K562 (cell line): ENCODE measurements around the gene WFIKKN1. TPM values are rescaled to one million over a fixed set of nuclear protein-coding genes. Genes with fewer than 3 reads are reported as not detected.

ENCODE experiments used
- ADNP ChIP-seq: fragments of 200-800 bp; sonication (Bioruptor generic); IDR thresholded peaks from 2 replicates; pipeline ENCODE4 v1.6.1; 2016; ENCODE audit warnings: missing genetic modification characterization, missing compliant biosample characterization
- EGR1 ChIP-seq: fragments of 450-650 bp; conservative IDR thresholded peaks from 2 replicates; pipeline ENCODE4 v1.6.1; 2017; ENCODE audit warnings: mild to moderate bottlenecking
- ELF1 ChIP-seq: fragments of 200-800 bp; sonication (Bioruptor generic); IDR thresholded peaks from 2 replicates; pipeline ENCODE4 v1.6.1; 2016; ENCODE audit warnings: missing genetic modification characterization, missing compliant biosample characterization
- ESRRA ChIP-seq: fragments of 450-650 bp; IDR thresholded peaks from 2 replicates; pipeline ENCODE4 v1.6.1; 2014; ENCODE audit warnings: low read depth, mild to moderate bottlenecking, moderate library complexity, borderline replicate concordance
- ETV5 ChIP-seq: sonication (generic); formaldehyde crosslinking; IDR thresholded peaks from 2 replicates; pipeline ENCODE4 v1.4.0; 2020; ENCODE audit warnings: low read depth, mild to moderate bottlenecking, missing genetic modification reagents
- FOSL1 ChIP-seq: fragments of 200-800 bp; sonication (Bioruptor generic); conservative IDR thresholded peaks from 2 replicates; pipeline ENCODE4 v1.6.1; 2016; ENCODE audit warnings: missing genetic modification characterization, missing compliant biosample characterization
- FOXA1 ChIP-seq: fragments of 450-650 bp; IDR thresholded peaks from 2 replicates; pipeline ENCODE4 v1.6.1; 2016; ENCODE audit warnings: mild to moderate bottlenecking, borderline replicate concordance
- GTF2F1 ChIP-seq: IDR thresholded peaks from 2 replicates; pipeline ENCODE4 v1.6.1; 2011; ENCODE audit warnings: low read depth, low read length, improper control_type of control experiment
- HNRNPK ChIP-seq: fragments of 200-400 bp; formaldehyde crosslinking; IDR thresholded peaks from one replicate; pipeline ENCODE4 v1.6.1; 2018; ENCODE audit warnings: mild to moderate bottlenecking, low read depth, low read length; ENCODE audit not compliant: poor library complexity, severe bottlenecking
- NCOA1 ChIP-seq: fragments of 450-650 bp; IDR thresholded peaks from 2 replicates; pipeline ENCODE4 v1.6.1; 2016; ENCODE audit warnings: low read depth
- NR2F6 ChIP-seq: fragments of 450-650 bp; formaldehyde crosslinking; IDR thresholded peaks from 2 replicates; pipeline ENCODE4 v1.4.0; 2020; ENCODE audit warnings: mild to moderate bottlenecking
- POLR2B ChIP-seq: fragments of 450-650 bp; IDR thresholded peaks from 2 replicates; pipeline ENCODE4 v1.6.1; 2018; ENCODE audit warnings: low read depth; ENCODE audit not compliant: partially characterized antibody
- PTRF ChIP-seq: fragments of 450-650 bp; IDR thresholded peaks from 2 replicates; pipeline ENCODE4 v1.6.1; 2016; ENCODE audit warnings: mild to moderate bottlenecking, missing genetic modification characterization, missing compliant biosample characterization
- RBM34 ChIP-seq: fragments of 200-400 bp; formaldehyde crosslinking; IDR thresholded peaks from 2 replicates; pipeline ENCODE4 v1.6.1; 2018; ENCODE audit warnings: low read length, borderline replicate concordance; ENCODE audit not compliant: insufficient read depth
- SIN3A ChIP-seq, 2 experiments: fragments of 150-350 bp in 1 of 2; IDR thresholded peaks; 2 replicates each; pipeline ENCODE4 v1.6.1; 2011 to 2016; ENCODE audit warnings: borderline replicate concordance in 2 of 2, low read depth in 2 of 2, low read length in 2 of 2, mild to moderate bottlenecking in 2 of 2, moderate library complexity in 2 of 2; ENCODE audit not compliant: control insufficient read depth in 1 of 2
- SLC30A9 ChIP-seq: fragments of 250-450 bp; sonication (Bioruptor Pico); IDR thresholded peaks from 2 replicates; pipeline ENCODE4 v1.8.0; 2022; ENCODE audit warnings: mild to moderate bottlenecking, moderate library complexity
- SOX6 ChIP-seq: fragments of 450-650 bp; IDR thresholded peaks from 2 replicates; pipeline ENCODE4 v1.6.1; 2014; ENCODE audit warnings: mild to moderate bottlenecking
- TAF7 ChIP-seq: fragments of 450-650 bp; IDR thresholded peaks from 2 replicates; pipeline ENCODE4 v1.6.1; 2016; ENCODE audit warnings: missing genetic modification characterization, missing compliant biosample characterization
- TAF9B ChIP-seq: fragments of 450-650 bp; IDR thresholded peaks from 2 replicates; pipeline ENCODE4 v1.6.1; 2018; ENCODE audit warnings: mild to moderate bottlenecking; ENCODE audit not compliant: partially characterized antibody
- TAL1 ChIP-seq: fragments of 450-650 bp; IDR thresholded peaks from 2 replicates; pipeline ENCODE4 v1.6.1; 2016; ENCODE audit warnings: mild to moderate bottlenecking
- TRIM24 ChIP-seq, 2 experiments: fragments of 450-650 bp; IDR thresholded peaks; 2 replicates each; pipeline ENCODE4 v1.6.1; 2016
- ZNF165 ChIP-seq: fragments of 250-450 bp; sonication (Bioruptor Pico); IDR thresholded peaks from 2 replicates; pipeline ENCODE4 v1.4.0; 2020; ENCODE audit warnings: borderline replicate concordance
- ZNF174 ChIP-seq: fragments of 250-450 bp; sonication (Bioruptor Pico); IDR thresholded peaks from 2 replicates; pipeline ENCODE4 v1.4.0; 2020; ENCODE audit warnings: mild to moderate bottlenecking
- ZNF384 ChIP-seq: IDR thresholded peaks from 2 replicates; pipeline ENCODE4 v1.6.1; 2012; ENCODE audit warnings: low read depth, low read length, improper control_type of control experiment
- ZNF785 ChIP-seq: fragments of 250-450 bp; sonication (Bioruptor Pico); IDR thresholded peaks from 2 replicates; pipeline ENCODE4 v1.4.0; 2020; ENCODE audit warnings: mild to moderate bottlenecking
- polyA plus RNA-seq, 8 experiments: library from polyadenylated mRNA; depleted of rRNA in 4 of 8; stranded (reverse) in 5 of 8; unstranded in 3 of 8; fragments of >200 nt; fragmentation: Nextera tagmentation in 2 of 8; fragmentation: Illumina TruSeq in 1 of 8; extraction: Ambion mirVana in 2 of 8; extraction: Trizol in 1 of 8; gene quantifications; 2 replicates each; pipeline versions ENCODE4 v1.2.1 to v1.2.3, GENCODE V29; 2011 to 2014; ENCODE audit warnings: inconsistent platforms in 1 of 8, missing spikeins in 1 of 8
- total RNA-seq, 7 experiments: library from RNA; depleted of rRNA in 6 of 7; stranded (reverse); fragments of >200 nt in 6 of 7; fragmentation: Illumina TruSeq in 2 of 7; extraction: Trizol in 2 of 7; gene quantifications; 2 replicates each; pipeline versions ENCODE4 v1.2.1 to v1.2.3, GENCODE V29; 2011 to 2021; ENCODE audit warnings: low replicate concordance in 1 of 7
- TF ChIP-seq, protein P1 (sequence below): sonication (generic); formaldehyde crosslinking; IDR thresholded peaks from 2 replicates; pipeline ENCODE4 v1.8.0; 2022; ENCODE audit warnings: mild to moderate bottlenecking, low read depth, missing genetic modification reagents
- TF ChIP-seq, protein P2 (sequence below): fragments of 250-450 bp; sonication (Bioruptor Pico); IDR thresholded peaks from 2 replicates; pipeline ENCODE4 v1.5.0; 2021
- TF ChIP-seq, protein P3 (sequence below): IDR thresholded peaks from 2 replicates; pipeline ENCODE4 v1.6.1; 2014; ENCODE audit warnings: antibody characterized with exemption

The WFIKKN1 gene
- total and polyA plus RNA-seq, 9 of the 15 experiments (the other 6 are each of a cell fraction or from before 2014, with no cell fraction given) = 0.14 to 1.1 (median 0.50) TPM; not detected in 4

DNA sequence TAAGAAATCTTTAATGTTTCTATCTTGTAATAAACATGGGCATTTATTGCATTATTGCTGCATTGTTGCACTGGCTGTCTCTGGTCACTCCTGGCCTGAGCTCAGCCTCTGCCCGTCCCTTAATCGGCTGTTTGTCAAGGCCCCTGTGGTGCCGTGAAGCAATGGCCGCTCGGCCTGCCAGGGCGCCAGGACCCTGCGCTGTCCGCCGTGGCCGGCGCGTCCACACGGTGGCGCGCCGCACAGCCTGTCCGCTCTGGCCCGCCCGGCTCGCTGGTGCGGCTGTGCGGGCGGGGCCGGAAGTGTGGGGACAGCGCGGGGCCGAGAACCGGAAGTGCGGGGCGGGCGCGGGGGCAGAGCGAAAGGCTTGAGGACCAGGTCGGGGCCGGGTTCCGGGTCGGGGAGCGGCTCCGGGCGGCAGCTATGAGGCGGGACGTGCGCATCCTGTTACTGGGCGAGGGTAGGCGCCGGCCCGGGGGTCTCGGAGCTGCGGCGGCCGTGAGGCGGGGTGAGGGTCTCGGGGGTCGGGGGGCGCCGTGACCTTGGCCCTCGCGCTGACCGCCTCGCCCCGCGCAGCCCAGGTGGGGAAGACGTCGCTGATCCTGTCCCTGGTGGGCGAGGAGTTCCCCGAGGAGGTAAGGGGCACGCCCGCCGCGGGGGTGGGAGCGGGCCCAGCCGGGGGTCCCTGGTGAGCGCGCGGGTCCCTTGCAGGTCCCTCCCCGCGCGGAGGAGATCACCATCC is 37.2 kb downstream of the WFIKKN1 start, which contains the start of gene RHOT2 (continued):
- peak; percentile 94 for TF ChIP-seq ELF1 (tag)
- no peak for TF ChIP-seq TAF7
- TF ChIP-seq, protein P1, sequence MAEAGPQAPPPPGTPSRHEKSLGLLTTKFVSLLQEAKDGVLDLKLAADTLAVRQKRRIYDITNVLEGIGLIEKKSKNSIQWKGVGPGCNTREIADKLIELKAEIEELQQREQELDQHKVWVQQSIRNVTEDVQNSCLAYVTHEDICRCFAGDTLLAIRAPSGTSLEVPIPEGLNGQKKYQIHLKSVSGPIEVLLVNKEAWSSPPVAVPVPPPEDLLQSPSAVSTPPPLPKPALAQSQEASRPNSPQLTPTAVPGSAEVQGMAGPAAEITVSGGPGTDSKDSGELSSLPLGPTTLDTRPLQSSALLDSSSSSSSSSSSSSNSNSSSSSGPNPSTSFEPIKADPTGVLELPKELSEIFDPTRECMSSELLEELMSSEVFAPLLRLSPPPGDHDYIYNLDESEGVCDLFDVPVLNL (CRISPR knock-in tag) = no peak
- no peak for TF ChIP-seq NR2F6 (CRISPR knock-in tag)
- TF ChIP-seq GTF2F1 = no peak
- peak in 1 of 2 experiments; percentile 40; a peak in 1 of 4 replicates for TF ChIP-seq TRIM24 (IDR thresholded peaks at IDR 0.05)
- TF ChIP-seq SIN3A (IDR thresholded peaks at IDR 0.05; ENCODE audit: borderline replicate concordance in 2 of 2, control insufficient read depth in 1 of 2, low read depth in 2 of 2, low read length in 2 of 2) = peak; percentile 52 to 83; a peak in 2 of 4 replicates
- TF ChIP-seq ESRRA = peak; percentile 89
- peak; percentile 29; the same call in 1 of the 2 replicates for TF ChIP-seq ZNF384
- TF ChIP-seq NCOA1 = no peak
- TF ChIP-seq HNRNPK = peak; percentile 70
- TF ChIP-seq ETV5 = peak; percentile 94
- TF ChIP-seq SLC30A9 (CRISPR knock-in tag) = no peak
- no peak for TF ChIP-seq FOXA1
- no peak for TF ChIP-seq TAL1
- peak; percentile 79 for TF ChIP-seq SOX6
- TF ChIP-seq RBM34 = no peak
- TF ChIP-seq ZNF174 = no peak
- peak; percentile 61 for TF ChIP-seq POLR2B
- TF ChIP-seq ZNF165 = no peak
- TF ChIP-seq, protein P2, sequence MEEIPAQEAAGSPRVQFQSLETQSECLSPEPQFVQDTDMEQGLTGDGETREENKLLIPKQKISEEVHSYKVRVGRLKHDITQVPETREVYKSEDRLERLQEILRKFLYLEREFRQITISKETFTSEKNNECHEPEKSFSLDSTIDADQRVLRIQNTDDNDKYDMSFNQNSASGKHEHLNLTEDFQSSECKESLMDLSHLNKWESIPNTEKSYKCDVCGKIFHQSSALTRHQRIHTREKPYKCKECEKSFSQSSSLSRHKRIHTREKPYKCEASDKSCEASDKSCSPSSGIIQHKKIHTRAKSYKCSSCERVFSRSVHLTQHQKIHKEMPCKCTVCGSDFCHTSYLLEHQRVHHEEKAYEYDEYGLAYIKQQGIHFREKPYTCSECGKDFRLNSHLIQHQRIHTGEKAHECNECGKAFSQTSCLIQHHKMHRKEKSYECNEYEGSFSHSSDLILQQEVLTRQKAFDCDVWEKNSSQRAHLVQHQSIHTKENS (CRISPR knock-in tag) = no peak
- TF ChIP-seq FOSL1 (tag) = 0 out of 2 replicates have a peak, but pooled peaks have one; percentile 23
- TF ChIP-seq TAF9B = no peak
- TF ChIP-seq ZNF785 = no peak
- peak; percentile 80 for TF ChIP-seq EGR1
- TF ChIP-seq, protein P3, sequence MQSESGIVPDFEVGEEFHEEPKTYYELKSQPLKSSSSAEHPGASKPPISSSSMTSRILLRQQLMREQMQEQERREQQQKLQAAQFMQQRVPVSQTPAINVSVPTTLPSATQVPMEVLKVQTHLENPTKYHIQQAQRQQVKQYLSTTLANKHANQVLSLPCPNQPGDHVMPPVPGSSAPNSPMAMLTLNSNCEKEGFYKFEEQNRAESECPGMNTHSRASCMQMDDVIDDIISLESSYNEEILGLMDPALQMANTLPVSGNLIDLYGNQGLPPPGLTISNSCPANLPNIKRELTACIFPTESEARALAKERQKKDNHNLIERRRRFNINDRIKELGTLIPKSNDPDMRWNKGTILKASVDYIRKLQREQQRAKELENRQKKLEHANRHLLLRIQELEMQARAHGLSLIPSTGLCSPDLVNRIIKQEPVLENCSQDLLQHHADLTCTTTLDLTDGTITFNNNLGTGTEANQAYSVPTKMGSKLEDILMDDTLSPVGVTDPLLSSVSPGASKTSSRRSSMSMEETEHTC = no peak
- TF ChIP-seq PTRF (tag) = no peak
- TF ChIP-seq ADNP = no peak
